Ishikawa (cell line): ENCODE results near the gene WWOX.

Experiments used
- CEBPB ChIP-seq: IDR thresholded peaks from 2 replicates; pipeline ENCODE4 v1.6.1; 2012
- CREB1 ChIP-seq: IDR thresholded peaks from 2 replicates; pipeline ENCODE4 v1.6.1; 2012; ENCODE audit warnings: low read depth
- EGR1 ChIP-seq: IDR thresholded peaks from 2 replicates; pipeline ENCODE4 v1.6.1; 2012
- EP300 ChIP-seq: IDR thresholded peaks from 2 replicates; pipeline ENCODE4 v1.6.1; 2012; ENCODE audit warnings: borderline replicate concordance
- FOXM1 ChIP-seq: IDR thresholded peaks from 2 replicates; pipeline ENCODE4 v1.6.1; 2012; ENCODE audit warnings: low read depth, borderline replicate concordance
- MAX ChIP-seq: IDR thresholded peaks from 2 replicates; pipeline ENCODE4 v1.6.1; 2012
- NFIC ChIP-seq: IDR thresholded peaks from 2 replicates; pipeline ENCODE4 v1.6.1; 2012
- RAD21 ChIP-seq: IDR thresholded peaks from 2 replicates; pipeline ENCODE4 v1.6.1; 2012; ENCODE audit warnings: low read depth
- REST ChIP-seq: IDR thresholded peaks from 2 replicates; pipeline ENCODE4 v1.6.1; 2012; ENCODE audit warnings: low read depth, mild to moderate bottlenecking
- TAF1 ChIP-seq: IDR thresholded peaks from 2 replicates; pipeline ENCODE4 v1.6.1; 2012; ENCODE audit warnings: low read depth, mild to moderate bottlenecking
- TCF12 ChIP-seq: IDR thresholded peaks from 2 replicates; pipeline ENCODE4 v1.6.1; 2012; ENCODE audit warnings: low read depth
- TEAD4 ChIP-seq: IDR thresholded peaks from 2 replicates; pipeline ENCODE4 v1.6.1; 2012
- USF1 ChIP-seq: IDR thresholded peaks from 2 replicates; pipeline ENCODE4 v1.6.1; 2012
- YY1 ChIP-seq: IDR thresholded peaks from 2 replicates; pipeline ENCODE4 v1.6.1; 2012; ENCODE audit warnings: low read depth
- ZBTB7A ChIP-seq: IDR thresholded peaks from 2 replicates; pipeline ENCODE4 v1.6.1; 2012; ENCODE audit warnings: low read depth

Gene WWOX

GRCh38 chr16:79113826-79114225 is 1014.4 kb downstream of the WWOX start:
- TF ChIP-seq CREB1, result no peak
- no peak for TF ChIP-seq EP300
- no peak for TF ChIP-seq USF1
- TF ChIP-seq YY1, result no peak
- no peak for TF ChIP-seq NFIC
- no peak for TF ChIP-seq TEAD4
- no peak for TF ChIP-seq RAD21
- no peak for TF ChIP-seq TAF1
- TF ChIP-seq EGR1, result no peak
- TF ChIP-seq REST, result no peak
- no peak for TF ChIP-seq ZBTB7A
- TF ChIP-seq CEBPB, result no peak
- no peak for TF ChIP-seq TCF12
- TF ChIP-seq FOXM1, result no peak
- TF ChIP-seq MAX, result no peak

- no peak for TF ChIP-seq ZBTB7A
- no peak for TF ChIP-seq RAD21
- TF ChIP-seq TCF12, result no peak
- TF ChIP-seq EP300, result no peak
- TF ChIP-seq REST, result no peak
- TF ChIP-seq CREB1, result no peak
- no peak for TF ChIP-seq MAX
- no peak for TF ChIP-seq YY1
- TF ChIP-seq EGR1, result no peak
- no peak for TF ChIP-seq TEAD4
- no peak for TF ChIP-seq FOXM1
- no peak for TF ChIP-seq TAF1
- TF ChIP-seq CEBPB, result no peak
- no peak for TF ChIP-seq NFIC
- no peak for TF ChIP-seq USF1
These were observed 1015.3 kb downstream of the WWOX start for GRCh38 chr16:79114759-79115158.

- TF ChIP-seq TCF12 (no peak), EGR1 (no peak), FOXM1 (no peak), YY1 (no peak), TEAD4 (no peak), REST (no peak), RAD21 (no peak), USF1 (no peak)
These were observed 1022.5 kb downstream of the WWOX start for GRCh38 chr16:79121906-79122305.

- TF ChIP-seq TEAD4, result no peak
- TF ChIP-seq CREB1, result no peak
- no peak for TF ChIP-seq USF1
- TF ChIP-seq TAF1, result no peak
- no peak for TF ChIP-seq CEBPB
- no peak for TF ChIP-seq EP300
- no peak for TF ChIP-seq TCF12
- TF ChIP-seq MAX, result no peak
- no peak for TF ChIP-seq YY1
- TF ChIP-seq NFIC, result no peak
- TF ChIP-seq ZBTB7A, result no peak
- TF ChIP-seq FOXM1, result no peak
- TF ChIP-seq RAD21, result no peak
- TF ChIP-seq REST, result no peak
- TF ChIP-seq EGR1, result no peak
These were observed 1022.9 kb downstream of the WWOX start for GRCh38 chr16:79122343-79122742.
